A172 (cell line): ENCODE results near the gene TRMT10C. TPM values are rescaled to one million over a fixed set of nuclear protein-coding genes. Genes with fewer than 3 reads are reported as not detected.
"Not testable (repeated sequence)": the region's sequence is repeated elsewhere in the genome, so short reads cannot be mapped to it uniquely, and the experiment has no call there.

Source experiments
- DNase-seq: peaks from one replicate; pipeline ENCODE4 v3.0.0-alpha.2; 2015; ENCODE audit warnings: low spot score
- total RNA-seq: library from RNA; depleted of rRNA; stranded (reverse); fragments of >200 nt; shearing (Covaris generic); gene quantifications from 2 replicates; pipeline ENCODE4 v1.2.3, GENCODE V29; 2014

Gene TRMT10C
- total RNA-seq, 1 experiment from 2014 or later: 51.7 TPM

DNA sequence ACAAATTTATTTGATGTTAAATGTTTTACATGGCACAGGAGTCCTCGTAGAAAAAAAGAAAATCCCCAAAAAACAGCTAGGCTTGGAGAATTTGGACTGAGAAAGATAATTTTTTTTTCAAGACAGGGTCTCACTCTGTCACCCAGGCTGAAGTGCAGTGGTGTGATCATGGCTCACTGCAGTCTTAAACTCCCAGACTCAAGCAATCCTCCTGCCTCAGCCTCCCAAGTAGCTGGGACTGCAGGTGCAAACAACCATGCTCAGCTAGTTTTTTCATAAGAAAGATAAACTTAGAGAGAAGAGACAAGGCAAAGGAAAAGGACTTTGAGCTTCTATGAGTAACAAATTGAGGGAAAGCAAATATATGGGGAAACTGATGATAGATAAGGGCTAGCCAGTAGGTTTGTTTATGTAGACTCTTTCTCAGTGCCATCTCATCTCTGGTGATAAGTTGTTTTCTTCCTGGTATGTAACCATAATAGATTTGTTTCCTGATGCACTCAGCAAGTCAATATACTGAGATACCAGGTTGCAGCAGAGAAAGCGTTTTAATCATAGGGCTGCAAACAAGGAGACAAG lies 13.1 kb upstream of the TRMT10C start:
- no peak for DNase-seq

DNA sequence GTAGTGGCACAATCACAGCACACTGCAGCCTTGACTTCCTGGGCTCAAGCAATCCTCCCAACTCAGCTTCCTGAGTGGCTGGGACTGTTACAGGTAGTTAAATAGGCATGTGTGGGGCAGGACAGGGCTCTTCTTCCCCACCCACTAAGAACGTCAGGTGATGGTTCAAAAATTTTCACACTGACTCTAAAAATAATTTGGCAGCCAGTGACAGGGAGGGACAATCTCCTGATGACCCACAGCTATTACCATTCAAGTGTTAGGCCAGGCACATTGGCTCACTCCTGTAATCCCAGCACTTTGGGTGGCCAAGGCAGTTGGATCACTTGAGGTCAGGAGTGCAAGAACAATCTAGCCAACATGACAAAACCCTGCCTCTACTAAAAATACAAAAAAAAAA lies 12.2 kb upstream of the TRMT10C start:
- no peak for DNase-seq

DNA sequence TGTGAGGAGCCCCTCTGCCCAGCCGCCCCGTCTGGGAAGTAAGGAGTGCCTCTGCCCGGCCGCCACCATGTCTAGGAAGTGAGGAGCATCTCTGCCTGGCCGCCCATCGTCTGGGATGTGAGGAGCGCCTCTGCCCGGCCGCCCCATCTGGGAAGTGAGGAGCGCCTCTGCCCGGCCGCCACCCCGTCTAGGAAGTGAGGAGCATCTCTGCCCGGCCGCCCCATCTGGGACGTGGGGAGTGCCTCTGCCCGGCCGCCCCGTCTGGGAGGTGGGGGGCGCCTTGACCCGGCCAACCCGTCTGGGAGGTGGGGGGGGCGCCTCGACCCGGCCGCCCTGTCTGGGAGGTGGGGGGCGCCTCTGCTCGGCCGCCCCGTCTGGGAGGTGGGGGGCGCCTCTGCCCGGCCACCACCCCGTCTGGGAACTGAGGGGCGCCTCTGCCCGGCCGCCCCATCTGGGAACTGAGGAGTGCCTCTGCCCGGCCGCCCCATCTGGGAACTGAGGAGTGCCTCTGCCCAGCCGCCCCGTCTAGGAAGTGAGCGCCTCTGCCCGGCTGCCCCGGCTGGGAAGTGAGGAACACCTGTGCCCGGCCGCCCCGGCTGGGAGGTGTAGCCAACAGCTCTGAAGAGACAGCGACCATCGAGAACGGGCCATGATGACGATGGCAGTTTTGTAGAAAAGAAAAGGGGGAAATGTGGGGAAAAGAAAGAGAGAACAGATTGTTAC lies 10.1 kb upstream of the TRMT10C start:
- not testable (repeated sequence) for DNase-seq

DNA sequence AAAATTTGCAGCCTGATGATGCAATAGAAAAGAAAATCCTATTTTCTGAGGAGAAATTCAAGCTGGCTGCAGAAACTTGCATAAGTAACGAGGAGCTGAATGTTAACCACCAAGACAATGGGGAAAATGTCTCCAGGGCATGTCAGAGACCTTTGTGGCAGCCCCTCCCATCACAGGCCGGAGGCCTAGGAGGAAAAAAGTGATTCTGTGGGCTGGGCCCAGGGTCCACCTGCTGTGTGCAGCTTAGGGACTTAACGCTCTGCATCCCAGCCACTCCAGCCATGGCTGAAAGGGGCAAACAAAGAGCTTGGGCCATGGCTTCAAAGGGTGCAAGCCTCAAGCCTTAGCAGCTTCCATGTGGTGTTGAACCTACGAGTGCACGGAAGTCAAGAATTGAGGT lies 8.3 kb upstream of the TRMT10C start:
- DNase-seq: not testable (repeated sequence)

DNA sequence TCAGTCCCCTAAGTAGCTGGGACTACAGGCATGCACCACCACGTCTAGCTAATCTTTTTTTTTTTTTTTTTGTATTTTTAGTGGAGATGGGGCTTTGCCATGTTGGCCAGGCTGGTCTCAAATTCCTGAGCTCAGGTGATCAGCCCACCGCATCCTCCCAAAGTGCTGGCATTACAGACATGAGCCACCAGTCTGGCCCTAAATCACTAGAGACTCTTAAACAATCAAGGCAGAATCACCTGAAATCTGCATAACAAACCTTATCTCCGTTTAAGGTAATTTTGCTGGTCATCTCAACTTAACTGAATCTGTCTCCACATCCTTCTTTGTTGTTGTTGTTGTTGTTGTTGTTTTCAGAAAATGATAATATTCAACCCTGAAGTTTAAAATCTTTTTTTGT lies 5.6 kb upstream of the TRMT10C start:
- no peak for DNase-seq

DNA sequence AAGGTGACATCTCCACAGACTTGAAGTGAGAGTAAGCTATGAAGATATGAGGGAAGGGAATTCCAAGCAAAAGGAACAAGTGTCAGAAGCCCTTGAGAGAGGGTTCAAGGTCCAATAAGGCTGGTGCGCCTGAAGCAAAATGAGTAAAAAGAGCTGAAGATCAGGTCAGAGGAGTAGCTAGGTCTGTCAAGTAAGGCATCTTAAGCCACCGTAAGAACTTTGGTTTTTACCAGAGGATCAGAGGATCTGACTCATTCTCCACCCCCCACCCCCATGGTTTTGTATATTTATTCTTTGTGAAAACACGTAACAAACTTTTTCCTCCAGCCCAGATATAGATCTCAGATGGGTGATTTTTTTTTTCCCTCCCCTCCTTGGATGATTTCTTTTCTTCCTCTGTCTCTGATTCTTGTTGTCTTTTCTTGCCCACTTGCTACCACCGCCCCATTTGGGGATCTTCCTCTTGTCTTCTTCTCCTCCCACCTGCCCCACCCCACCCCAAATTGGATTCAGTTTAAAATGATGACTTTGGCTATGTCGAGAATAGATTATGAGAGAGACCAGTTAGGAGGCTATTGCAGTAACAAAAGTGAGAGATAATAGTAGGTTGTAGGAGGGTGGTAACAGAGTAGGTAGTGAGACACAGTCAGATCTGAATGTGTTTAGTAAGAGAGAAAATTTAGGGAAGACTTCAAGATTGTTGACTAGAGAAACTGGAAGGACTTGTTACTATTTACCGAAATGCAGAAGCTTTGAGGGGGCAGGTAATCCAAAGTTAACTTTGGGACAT lies 6.1 kb downstream of the TRMT10C start:
- DNase-seq: no peak

DNA sequence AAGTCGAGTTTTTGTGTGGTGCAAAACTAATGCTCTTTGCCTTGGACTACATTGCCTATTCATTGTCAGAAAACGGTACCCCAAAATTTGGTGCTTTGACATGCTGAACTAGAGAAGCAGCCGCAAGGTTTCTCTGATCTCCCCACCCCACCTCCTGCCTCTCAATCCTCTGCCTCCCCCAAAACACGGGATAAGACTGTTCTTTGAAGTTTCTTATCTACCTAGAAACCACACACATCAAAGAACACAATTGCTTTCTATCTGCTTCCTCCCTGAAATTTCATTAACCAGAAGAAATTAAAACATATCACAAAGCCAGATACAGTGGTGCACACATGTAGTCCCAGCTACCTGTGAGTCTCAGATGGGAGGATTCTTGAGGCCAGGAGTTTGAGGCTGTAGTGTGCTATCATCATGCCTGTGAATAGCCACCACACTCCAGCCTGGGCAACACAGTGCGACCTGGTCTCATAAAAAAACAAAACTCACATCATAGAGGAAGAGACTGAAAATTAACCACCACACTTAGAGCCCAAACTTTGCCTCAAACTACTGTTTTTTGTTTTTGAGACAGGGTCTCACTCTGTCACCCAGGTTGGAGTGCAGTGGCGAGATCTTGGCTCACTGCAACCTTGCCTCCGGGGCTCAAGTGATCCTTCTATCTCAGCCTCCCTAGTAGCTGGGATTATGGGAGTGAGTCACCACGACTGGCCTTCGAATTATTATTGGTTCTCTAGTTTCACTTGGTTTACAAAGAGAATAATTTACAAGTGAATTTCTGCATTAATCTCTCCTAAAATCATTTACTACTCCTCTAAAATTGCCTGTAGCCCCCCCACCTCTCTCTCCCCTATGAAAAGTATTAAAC lies 9.6 kb downstream of the TRMT10C start:
- DNase-seq: no peak

DNA sequence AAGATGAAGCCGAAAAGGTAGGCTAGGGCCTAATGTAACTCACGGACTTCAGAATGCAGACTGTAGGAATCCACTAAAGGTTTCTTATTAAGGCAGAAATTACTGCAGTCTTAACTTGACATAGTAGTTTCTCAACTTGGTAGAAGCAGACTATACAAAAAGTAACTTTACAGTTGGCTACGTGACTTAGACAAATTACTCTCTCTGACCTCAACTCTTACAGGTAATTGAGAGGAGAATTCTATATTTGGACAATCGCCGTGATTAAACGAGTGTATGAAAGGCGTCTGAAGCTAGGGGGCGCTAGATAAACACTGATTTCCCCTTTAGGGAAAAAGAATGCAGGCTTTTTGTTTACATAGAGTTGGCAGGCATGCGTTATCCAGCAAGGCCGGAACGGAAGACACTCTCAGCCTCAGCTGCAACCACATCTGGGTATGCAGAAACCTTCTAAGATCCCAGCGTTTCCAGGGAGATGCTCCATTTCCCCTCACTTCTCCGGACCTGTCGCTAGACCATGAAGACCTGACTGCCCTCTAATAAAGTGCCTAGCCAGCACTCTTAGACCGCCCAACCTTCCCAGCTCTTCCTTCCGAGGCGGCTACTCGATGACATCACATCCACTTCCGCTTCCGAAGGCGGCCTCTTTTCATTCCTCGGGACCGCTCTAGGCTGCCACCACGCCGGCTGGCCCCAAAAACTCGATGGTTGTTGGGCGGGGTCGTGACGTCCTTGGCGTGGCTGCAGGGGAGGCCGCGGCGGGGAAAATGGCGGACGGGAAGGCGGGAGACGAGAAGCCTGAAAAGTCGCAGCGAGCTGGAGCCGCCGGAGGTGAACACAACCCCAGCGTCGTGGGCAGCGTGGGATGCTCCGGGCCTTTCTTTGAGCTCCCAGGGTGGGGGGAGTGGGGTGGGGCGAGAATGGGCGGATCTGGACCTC lies 12.1 kb downstream of the TRMT10C start, which contains the start of gene PCNP:
Gene PCNP, plus strand, starts transcription at position 732 of the 939 bp plus-strand sequence. Its CDS starts 36 bp downstream, at position 768.
- peak; percentile 98 for DNase-seq

DNA sequence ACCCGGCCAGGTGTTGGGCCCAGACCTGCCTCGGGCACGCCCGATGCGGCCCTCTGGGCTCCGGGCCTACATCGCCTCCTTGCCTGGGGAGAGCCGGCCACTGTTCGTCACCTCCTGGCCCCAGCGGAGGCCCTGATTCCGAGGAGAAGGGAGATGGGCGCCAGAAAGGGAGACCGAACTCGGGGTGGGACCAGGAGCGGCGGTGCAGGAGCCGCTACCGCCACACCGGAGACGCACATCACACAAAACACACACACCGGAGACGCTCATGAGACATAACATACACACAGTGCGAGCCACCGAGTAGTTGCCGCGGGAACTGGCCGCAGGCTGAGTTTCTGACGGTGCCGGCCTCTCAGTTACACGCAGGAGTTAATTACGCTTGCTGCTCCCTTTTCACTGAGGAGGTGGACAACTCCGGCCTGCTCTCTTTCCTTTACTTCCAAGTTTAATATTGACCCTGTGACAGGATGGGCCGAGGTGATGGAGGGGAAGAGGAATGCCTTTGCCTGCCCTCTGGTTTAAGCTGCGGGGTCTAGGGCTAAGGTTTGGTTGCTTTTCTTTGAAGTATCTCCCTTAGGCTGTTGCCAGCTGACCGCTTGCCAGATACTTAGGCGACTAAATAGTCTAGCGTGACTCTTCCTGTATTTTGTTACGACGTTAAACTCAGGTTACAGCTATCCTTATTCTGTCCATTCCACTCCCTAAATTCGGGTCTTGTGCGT lies 12.9 kb downstream of the TRMT10C start:
- DNase-seq: peak; percentile 61

DNA sequence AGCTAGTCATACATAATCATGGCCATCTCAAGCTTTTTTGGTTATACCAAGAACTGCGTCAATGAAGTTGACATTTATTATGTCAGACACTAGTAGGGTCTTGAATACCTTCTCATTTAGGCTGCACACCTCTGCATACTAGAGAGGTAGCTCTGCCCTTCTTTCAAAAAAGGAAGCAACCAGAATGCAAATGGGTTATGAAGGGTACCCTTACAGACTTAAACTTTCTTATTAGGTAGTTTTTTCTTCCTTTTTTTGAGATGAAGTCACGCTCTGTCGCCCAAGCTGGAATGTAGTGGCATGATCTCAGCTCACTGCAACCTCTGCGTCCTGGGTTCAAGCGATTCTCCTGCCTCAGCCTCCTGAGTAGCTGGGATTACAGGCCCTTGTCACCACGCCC lies 15.6 kb downstream of the TRMT10C start:
- DNase-seq: no peak

DNA sequence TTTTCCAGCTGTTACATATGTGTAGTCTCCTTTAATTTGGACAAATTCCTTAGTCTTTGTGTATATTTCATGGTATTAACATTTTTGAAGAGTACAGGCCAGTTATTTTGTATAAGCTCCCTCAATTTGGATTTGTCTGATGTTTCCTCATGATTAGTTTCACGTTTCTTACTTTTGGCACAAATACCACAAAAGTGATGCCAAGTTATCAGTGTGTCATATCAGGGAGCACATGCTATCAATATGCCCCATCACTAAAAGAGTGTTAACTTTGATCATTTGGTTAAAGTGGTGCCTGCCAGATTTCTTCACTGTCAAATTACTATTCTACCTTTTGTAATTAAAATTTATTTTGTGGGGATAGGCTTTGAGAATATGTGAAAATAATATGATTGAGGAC lies 26.9 kb downstream of the TRMT10C start:
- DNase-seq: no peak

DNA sequence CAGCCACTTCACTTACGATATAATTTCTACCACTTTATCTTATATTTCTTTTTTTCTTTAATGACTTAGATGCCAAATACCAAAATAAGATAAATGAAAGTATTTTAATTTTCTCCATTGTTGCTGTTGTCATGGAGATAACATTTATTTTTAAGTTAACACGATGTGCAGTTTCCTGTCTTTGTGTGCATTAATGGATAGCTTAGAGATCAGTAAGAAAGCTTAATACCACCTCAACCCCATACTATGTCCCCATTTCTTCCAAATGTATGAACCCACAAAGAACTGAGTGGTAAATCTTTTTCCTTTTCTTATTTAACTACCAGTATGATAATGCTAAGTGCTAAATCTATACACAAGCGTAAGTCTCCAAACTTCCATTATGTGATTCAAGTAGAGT lies 29.4 kb downstream of the TRMT10C start:
- DNase-seq: no peak

DNA sequence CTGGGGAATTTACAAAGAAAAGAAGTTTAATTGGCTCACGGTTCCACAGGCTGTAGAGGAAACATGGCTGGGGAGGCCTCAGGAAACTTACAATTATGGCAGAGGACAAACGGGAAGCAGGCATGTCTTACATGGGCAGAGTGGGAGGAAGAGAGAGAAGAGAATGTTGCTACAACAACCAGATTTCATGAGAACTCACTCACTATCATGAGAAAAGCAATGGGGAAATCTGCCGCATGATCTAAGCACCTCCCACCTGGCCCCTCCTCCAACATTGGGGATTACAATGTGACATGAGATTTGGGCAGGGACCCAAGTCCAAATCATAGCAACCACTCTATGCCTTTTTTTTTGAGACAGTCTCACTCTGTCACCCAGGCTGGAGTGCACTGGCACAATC lies 41.1 kb downstream of the TRMT10C start:
- no peak for DNase-seq

DNA sequence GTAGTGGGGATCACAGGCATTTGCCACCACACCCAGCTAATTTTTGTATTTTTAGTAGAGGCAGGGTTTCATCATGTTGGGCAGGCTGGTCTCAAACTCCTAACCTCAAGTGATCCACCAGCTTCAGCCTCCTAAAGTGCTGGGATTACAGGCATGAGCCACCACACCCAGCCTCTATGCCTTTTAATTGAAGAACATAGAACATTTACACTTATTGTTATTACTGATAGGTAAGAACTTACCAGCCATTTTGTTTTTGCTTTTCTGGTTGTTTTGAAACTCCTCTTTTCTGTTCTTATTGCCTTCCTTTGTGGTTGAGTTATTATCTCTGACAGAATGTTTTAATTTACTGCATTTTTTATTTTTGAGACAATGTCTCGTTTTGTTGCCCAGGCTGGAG lies 41.5 kb downstream of the TRMT10C start:
- no peak for DNase-seq

DNA sequence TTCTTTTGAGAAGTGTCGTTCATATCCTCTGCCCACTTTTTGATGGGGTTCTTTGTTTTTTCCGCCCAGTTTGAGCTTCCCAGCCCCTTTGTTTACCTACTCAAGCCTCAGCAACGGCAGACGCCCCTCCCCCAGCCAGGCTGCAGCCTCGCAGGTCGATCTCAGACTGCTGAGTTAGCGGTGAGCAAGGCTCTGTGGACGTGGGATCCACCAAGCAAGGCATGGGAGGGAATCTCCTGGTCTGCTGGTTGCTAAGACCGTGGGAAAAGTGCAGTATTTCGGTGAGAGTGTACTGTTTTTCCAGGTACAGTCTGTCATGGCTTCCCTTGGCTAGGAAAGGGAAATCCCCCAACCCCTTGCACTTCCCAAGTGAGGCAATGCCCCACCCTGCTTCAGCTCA lies 43.7 kb downstream of the TRMT10C start:
- DNase-seq: not testable (repeated sequence)

DNA sequence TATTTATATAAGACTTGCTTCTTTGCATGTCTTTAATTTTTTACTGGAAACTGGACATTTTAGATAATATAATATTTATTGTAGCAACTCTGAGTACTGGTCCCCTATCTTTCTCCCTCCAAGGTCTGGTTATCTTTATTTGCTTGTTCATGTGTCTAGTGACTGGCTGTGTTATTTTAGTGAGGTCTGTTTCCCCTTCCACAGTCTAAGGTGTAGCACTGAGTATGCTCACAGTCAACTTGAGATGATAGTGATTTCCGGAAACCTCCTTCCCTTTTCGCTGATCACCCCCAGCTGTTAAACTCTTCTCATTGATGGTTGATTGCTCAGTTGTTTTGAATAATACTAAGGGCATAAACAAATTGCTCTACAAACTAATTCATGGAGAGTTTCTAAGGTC lies 49.4 kb downstream of the TRMT10C start:
- no peak for DNase-seq

DNA sequence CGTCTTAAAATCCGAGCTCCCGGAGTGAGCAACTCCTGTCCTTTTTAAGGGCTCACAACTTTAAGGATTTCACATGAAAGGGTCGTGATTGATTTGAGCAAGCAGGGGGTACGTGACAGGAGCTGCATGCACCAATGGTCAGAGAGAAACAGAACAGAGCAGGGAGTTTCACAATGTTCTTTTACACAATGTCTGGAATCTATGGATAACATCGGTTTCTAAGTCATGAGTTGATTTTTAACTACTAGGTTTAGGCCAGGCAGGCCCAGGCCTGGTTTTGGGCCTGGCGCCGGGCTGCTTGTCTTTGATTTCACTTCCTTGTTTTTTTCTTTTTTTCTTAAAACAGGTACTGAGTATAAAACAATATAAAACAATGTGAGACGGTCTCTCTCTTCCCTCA lies 51.3 kb downstream of the TRMT10C start:
- DNase-seq: not testable (repeated sequence)

DNA sequence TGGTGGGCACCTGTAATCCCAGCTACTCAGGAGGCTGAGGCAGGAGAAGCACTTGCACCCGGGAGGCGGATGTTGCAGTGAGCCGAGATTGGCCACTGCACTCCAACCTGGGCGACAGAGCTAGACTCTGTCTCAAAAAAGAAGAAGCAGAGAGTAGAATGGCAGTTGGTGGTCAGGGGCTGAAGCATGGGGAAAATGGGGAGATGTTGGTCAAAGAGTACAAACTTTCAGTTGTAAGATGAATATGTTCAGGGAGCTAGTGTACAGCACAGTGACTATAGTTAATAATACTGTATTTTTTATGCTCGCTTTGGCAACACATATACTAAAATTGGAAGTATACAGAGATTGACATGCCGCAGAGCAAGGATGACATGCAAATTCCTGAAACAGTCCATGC lies 53.9 kb downstream of the TRMT10C start:
- no peak for DNase-seq
